GM13977 (cell line): ENCODE results near the gene UBA7.
"Not testable (repeated sequence)": the region's sequence is repeated elsewhere in the genome, so short reads cannot be mapped to it uniquely, and the experiment has no call there.

Source experiments
- DNase-seq: peaks from one replicate; pipeline ENCODE4 v3.0.0; 2012; ENCODE audit warnings: low spot score
- in situ Hi-C: fragments of 300-500 bp; cut with MboI; formaldehyde crosslinking; loops from one replicate; pipeline ENCODE4 v1.12.0; 2022; ENCODE audit warnings: low sequenced_read_pairs, low pct_unique_long_range_greater_than_20kb, mixed read lengths, inconsistent platforms; ENCODE audit not compliant: unreplicated experiment
- TF ChIP-seq, protein P1 (sequence below): IDR thresholded peaks from 2 replicates; pipeline ENCODE4 v1.5.1; 2012; ENCODE audit warnings: mild to moderate bottlenecking, control low read depth; ENCODE audit not compliant: insufficient read depth; ENCODE audit errors: extremely low read depth, missing control alignments

Gene UBA7

DNA sequence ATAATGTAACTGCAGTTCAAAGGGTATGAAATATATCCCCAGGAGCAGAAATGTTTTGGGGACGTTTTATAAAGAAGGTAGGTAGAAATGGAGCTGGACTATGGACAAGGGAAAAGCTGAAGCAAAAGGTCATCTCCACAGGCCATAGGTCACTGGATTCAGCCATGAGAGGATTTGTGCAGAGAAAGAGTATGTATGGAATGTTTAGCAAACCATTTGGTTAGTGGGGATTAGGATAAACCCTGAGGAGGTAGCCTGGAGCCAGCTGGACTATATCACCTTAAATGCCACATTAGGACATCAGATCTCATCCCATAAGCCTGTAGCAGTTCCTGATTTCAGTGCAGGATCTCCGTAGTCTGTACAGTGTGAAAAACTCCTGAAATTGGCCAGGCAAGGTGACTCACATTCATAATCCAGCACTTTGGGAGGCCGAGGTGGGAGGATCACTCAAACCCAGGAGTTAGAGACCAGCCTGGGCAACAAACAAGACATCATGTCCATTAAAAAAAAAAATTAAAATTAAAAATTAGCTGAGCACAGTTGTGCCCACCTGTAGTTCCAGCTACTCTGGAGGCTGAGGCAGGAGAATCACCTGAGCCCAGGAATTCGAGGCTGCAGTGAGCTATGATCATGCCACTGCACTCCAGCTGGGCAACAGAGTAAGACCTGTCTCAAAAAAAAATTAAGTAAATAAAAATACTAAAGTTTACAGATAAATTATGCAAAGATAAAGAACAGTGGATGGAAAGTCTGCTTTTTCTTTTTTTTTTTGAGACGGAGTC, 32.1 kb downstream of the UBA7 start:
- DNase-seq: no peak
- TF ChIP-seq, protein P1, sequence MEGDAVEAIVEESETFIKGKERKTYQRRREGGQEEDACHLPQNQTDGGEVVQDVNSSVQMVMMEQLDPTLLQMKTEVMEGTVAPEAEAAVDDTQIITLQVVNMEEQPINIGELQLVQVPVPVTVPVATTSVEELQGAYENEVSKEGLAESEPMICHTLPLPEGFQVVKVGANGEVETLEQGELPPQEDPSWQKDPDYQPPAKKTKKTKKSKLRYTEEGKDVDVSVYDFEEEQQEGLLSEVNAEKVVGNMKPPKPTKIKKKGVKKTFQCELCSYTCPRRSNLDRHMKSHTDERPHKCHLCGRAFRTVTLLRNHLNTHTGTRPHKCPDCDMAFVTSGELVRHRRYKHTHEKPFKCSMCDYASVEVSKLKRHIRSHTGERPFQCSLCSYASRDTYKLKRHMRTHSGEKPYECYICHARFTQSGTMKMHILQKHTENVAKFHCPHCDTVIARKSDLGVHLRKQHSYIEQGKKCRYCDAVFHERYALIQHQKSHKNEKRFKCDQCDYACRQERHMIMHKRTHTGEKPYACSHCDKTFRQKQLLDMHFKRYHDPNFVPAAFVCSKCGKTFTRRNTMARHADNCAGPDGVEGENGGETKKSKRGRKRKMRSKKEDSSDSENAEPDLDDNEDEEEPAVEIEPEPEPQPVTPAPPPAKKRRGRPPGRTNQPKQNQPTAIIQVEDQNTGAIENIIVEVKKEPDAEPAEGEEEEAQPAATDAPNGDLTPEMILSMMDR: no peak
- in situ Hi-C loops: no loop called here

DNA sequence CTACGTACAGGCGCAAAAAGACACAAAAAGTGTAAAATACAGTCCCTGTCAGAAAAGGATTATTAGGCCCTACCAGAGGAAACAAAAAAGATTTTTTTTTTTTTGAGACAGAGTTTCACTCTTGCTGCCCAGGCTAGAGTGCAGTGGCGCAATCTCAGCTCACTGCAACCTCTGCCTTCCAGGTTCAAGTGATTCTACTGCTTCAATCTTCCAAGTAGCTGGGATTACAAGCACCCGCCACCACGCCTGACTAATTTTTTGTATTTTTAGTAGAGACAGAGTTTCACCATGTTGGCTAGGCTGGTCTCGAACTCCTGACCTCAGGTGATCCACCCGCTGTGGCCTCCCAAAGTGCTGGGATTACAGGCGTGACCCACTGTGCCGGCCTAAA, 32.8 kb downstream of the UBA7 start:
- in situ Hi-C loops, DNase-seq: not testable (repeated sequence)

DNA sequence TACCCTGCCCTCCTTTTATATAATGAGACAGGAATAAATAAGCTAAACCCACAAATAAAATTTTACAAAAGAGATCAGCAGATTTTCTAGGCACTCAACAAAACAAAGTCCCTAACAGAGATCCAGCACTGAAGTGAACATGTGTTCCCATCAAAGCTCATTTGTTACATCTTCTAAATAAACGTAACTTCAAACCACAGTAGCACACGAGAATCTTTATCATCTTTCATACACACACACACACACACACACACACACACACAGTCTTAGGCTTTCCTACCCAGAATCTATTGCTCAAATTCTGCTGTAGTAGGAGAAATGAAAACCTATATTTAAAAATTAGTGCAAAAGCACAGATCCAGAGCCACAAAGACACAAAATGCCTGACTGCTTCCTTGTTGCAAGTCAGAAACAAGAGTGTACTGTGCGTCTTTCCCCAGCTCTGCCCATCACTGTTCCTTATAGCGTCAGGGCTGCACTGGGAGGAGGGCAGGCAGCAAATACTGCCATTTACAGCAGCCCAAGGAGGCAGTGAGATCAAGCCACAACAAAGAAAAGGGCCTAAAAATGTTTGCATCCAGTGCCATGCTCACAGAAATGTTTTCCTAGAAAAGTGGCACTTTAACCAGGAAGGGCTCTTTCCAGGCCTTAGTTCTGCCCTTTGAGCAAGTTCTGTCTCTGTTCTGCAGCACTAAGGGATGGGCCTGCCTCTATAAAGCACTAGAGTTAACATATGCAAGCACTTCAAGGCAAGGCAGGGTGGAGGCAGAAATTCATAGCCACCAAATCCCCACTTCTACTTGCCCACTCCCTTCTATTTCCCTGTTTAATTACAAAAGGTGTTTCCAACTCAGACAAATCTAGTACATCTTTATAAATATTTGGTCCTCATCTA, 33.4 kb downstream of the UBA7 start:
- in situ Hi-C loops: no loop called here
- TF ChIP-seq, protein P1: no peak

DNA sequence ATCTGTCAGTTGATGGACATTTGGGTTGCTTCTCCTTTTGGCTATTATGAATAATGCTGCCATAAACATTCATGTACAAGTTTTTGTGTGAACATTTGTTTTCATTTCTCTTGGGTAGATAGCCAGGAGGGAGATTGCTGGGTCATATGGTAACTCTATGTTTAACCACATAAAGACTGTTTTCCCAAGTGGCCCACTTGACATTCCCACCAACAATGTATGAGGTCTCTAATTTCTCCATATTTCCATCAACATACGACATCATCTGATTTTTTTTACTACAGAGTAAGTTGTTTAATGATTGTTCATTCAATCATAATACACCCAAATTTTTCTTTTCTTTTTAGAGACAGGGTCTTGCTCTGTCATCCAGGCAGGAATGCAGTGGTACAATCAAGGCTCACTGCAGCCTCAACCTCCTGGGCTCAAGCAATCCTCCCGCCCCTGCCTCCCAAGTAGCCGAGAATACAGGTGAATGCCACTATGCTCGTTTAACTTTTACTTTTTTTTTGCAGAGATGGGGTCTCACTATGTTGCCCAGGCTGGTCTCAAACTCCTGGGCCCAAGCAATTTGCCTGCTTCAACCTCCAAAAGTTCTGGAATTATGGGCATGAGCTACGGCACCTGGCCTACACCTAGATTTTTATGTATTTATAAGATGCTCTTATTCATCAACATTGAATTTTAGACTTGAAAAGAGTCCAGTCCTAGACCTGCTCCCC, 34.2 kb downstream of the UBA7 start:
- TF ChIP-seq, protein P1: no peak
- in situ Hi-C loops: no loop called here
- DNase-seq: no peak

More for the DNA sequence above, 33.4 kb downstream of the UBA7 start:
- DNase-seq: no peak

DNA sequence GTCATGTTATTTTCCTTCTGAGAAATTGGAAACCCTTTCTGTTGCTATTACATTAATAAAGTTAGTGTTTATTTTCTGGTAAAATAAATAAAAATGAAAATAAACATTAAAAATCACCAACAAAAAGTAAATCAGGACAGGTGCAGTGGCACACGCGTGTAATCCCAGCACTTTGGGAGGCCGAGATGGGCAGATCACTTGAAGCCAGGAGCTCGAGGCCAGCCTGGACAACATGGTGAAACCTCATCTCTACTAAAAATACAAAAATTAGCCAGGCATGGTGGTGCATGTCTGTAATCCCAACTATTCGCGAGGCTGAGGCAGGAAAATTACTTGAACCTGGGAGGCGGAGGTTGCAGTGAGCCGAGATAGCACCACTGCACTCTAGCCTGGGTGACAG, 37.7 kb downstream of the UBA7 start:
- in situ Hi-C loops, DNase-seq: not testable (repeated sequence)

DNA sequence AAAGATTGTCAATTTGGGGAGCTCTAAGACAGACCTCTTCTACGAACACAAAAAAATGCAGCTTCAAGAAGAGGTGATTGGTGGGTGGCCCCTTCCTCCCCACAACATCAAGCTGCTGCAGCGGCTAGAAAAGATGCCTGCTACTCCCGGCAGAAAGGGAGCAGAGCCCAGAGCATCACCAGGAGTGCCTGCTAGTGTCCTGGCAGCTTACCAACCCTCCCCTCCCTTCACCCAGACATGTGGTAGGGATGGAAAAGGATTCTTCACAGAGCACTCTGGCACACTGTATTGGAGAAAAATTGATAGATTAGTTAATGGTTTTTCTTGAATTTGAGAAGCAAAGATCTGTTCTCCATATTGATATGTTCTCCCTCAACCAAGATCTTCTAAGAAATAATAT, 38.2 kb downstream of the UBA7 start:
- TF ChIP-seq, protein P1: no peak
- no peak for DNase-seq
- in situ Hi-C loops: no loop called here

DNA sequence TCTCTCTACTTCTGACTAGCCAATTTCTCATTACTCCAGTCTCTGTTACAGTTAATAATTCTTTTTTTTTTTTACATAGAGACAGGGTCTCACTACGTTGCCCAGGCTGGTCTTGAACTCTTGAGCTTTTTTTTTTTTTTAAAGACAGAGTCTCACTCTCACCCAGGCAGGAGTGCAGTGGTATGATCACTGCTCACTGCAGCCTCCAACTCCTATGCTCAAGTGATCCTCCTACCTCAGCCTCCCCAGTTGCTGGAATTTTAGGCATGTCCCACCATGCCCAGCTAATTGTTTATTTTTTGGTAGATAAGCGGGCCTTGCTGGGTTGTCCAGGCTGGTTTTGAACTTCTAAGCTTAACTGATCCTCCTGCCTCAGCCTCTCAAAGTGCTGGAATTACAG, 41.0 kb downstream of the UBA7 start:
- DNase-seq: no peak
- in situ Hi-C loops: no loop called here
- TF ChIP-seq, protein P1: no peak
